Esophagus squamous epithelium (tissue), 5 donors: ENCODE results near the gene SEC22B. TPM values are rescaled to one million over a fixed set of nuclear protein-coding genes. Genes with fewer than 3 reads are reported as not detected.
A peak's percentile ranks its signal among the peaks of the same experiment; 100 is the strongest.
"Not testable (repeated sequence)": the region's sequence is repeated elsewhere in the genome, so short reads cannot be mapped to it uniquely, and the experiment has no call there.

Experiments
- DNase-seq: peaks from one replicate; lab custom pipeline; 2025; lab: John Stamatoyannopoulos, UW
- H3K27ac ChIP-seq, 4 donors: fragments of 200-600 bp; sonication (generic); one replicate each; pipeline ENCODE4 v1.5.1; 2016 to 2019; ENCODE audit warnings: mild to moderate bottlenecking in 1 of 4
- H3K27me3 ChIP-seq, 4 donors: fragments of 200-600 bp; sonication (generic); 1 replicate in 3 of 4; 2 replicates in 1 of 4; pipeline versions ENCODE4 v1.5.1 to v1.6.0; 2017 to 2021; ENCODE audit warnings: antibody characterized with exemption in 1 of 4
- H3K36me3 ChIP-seq, 3 donors: fragments of 200-600 bp; sonication (generic); one replicate each; pipeline ENCODE4 v1.5.1; 2016 to 2019
- H3K4me1 ChIP-seq, 3 donors: fragments of 200-600 bp; sonication (generic); one replicate each; pipeline ENCODE4 v1.5.1; 2017 to 2019
- H3K4me3 ChIP-seq, 4 donors: fragments of 200-600 bp; sonication (generic); 1 replicate in 3 of 4; 2 replicates in 1 of 4; pipeline ENCODE4 v1.5.1; 2016 to 2019; ENCODE audit warnings: mild to moderate bottlenecking in 2 of 4, moderate library complexity in 1 of 4
- H3K9me3 ChIP-seq, 3 donors: fragments of 200-600 bp; sonication (generic); one replicate each; pipeline ENCODE4 v1.5.1; 2016 to 2019
- CTCF ChIP-seq, 6 experiments: fragments of 450-650 bp in 4 of 6; fragments of 200-600 bp in 2 of 6; sonication (generic) in 2 of 6; IDR thresholded peaks; one replicate each; pipeline ENCODE4 v1.5.1; 2016 to 2019; ENCODE audit warnings: antibody characterized with exemption in 6 of 6, mild to moderate bottlenecking in 4 of 6, moderate library complexity in 4 of 6
- POLR2A ChIP-seq, 4 donors: fragments of 450-650 bp; IDR thresholded peaks; one replicate each; pipeline ENCODE4 v1.6.1; 2017; ENCODE audit warnings: antibody characterized with exemption in 4 of 4, mild to moderate bottlenecking in 4 of 4, moderate library complexity in 3 of 4
- WGBS, 2 donors: methylation state at CpG; one replicate each; pipeline ENCODE4 v1.1.5; 2018; 5-methylcytosine and 5-hydroxymethylcytosine counted together
- intact Hi-C: fragments of 100-400 bp; cut with DNase I; formaldehyde crosslinking; loops from one replicate; pipeline ENCODE4 v1.15.0; 2022
- total RNA-seq, 4 donors: library from RNA; depleted of rRNA; stranded (reverse); fragments of >200 nt; gene quantifications; one replicate each; pipeline ENCODE4 v1.1.0, GENCODE V29; 2016
- donor health status: DM: yes; HTN: yes; CAD: no.

Gene SEC22B
- total RNA-seq, 4 donors from 2014 or later: 9.4 to 20.0 (median 15.1) TPM

GRCh38 chr1:120133228-120133927 lies 42.9 kb downstream of the SEC22B start:
- DNase-seq: no peak
- 90 to 94% methylated on average over 2 of the region's 2 CpGs for WGBS, 2 donors
- intact Hi-C loops: no loop called here
- H3K27ac ChIP-seq: no peak overlapping the region
- no peak overlapping the region for H3K4me3 ChIP-seq
- peaks cover 0 to 4% (median 0%) of the 10 kb centered on the region in 3 donors for H3K4me1 ChIP-seq
- TF ChIP-seq POLR2A (IDR thresholded peaks at IDR 0.05): no peak
- TF ChIP-seq CTCF (IDR thresholded peaks at IDR 0.05): no peak
- H3K36me3 ChIP-seq: no peaks in the 10 kb centered on the region
- H3K27me3 ChIP-seq: no peaks in the 10 kb centered on the region
- H3K9me3 ChIP-seq: no peaks in the 10 kb centered on the region

GRCh38 chr1:120132406-120132763 lies 43.9 kb downstream of the SEC22B start:
- WGBS, 2 donors: 83 to 88% methylated on average over 2 of the region's 2 CpGs
- H3K36me3 ChIP-seq, H3K27me3 ChIP-seq, DNase-seq, H3K4me3 ChIP-seq, intact Hi-C loops, H3K9me3 ChIP-seq, H3K4me1 ChIP-seq: not testable (repeated sequence)
- H3K27ac ChIP-seq: peak overlapping the region in 1 of 4 donors; percentile 26

- H3K36me3 ChIP-seq, H3K4me3 ChIP-seq, H3K27me3 ChIP-seq, H3K4me1 ChIP-seq, DNase-seq, intact Hi-C loops, H3K9me3 ChIP-seq: not testable (repeated sequence)
- WGBS, 2 donors: 31 to 36% methylated on average over 5 of the region's 10 CpGs
- peak overlapping the region in 1 of 4 donors; percentile 26 for H3K27ac ChIP-seq
These were observed 44.5 kb downstream of the SEC22B start for GRCh38 chr1:120131611-120132405.

- H3K4me1 ChIP-seq: not testable (repeated sequence)
These were observed 48.4 kb downstream of the SEC22B start for GRCh38 chr1:120127921-120128320.

GRCh38 chr1:120126216-120126615 lies 50.1 kb downstream of the SEC22B start:
- H3K27me3 ChIP-seq, H3K4me1 ChIP-seq, H3K27ac ChIP-seq, H3K9me3 ChIP-seq, DNase-seq, H3K4me3 ChIP-seq, intact Hi-C loops, H3K36me3 ChIP-seq: not testable (repeated sequence)
- 100% methylated on average over 1 to 2 of the region's 6 CpGs for WGBS, 2 donors

More at GRCh38 chr1:120127921-120128320, 48.4 kb downstream of the SEC22B start:
- H3K27ac ChIP-seq, DNase-seq, H3K4me3 ChIP-seq, H3K27me3 ChIP-seq, H3K9me3 ChIP-seq, H3K36me3 ChIP-seq, intact Hi-C loops: not testable (repeated sequence)
- WGBS, 2 donors: 100% methylated on average over 1 of the region's 1 CpG

DNA sequence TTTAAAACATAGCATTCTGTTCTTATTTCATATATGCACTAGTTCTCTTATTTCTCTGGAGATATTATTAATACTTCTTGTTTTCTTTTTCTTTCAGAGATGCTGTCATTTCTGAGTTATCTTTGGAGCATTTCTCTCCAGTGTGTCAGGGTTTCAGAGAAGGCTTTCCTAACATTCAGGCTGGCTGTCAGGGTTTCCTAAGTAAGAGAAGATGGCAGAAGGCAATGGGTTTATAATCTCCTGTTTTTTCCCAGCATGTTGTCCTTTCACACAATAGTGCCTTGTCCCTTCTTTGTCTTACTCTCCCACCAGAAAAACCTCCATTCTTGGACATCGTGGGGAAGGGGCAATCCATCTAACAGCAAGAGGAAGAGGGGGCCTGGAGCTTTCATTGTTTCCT lies 51.7 kb downstream of the SEC22B start:
- H3K4me3 ChIP-seq, DNase-seq, H3K27me3 ChIP-seq, intact Hi-C loops, H3K27ac ChIP-seq, H3K9me3 ChIP-seq, H3K36me3 ChIP-seq, H3K4me1 ChIP-seq: not testable (repeated sequence)
- no CpG with 5 or more reads among the region's 1 CpG for WGBS, 2 donors

- H3K36me3 ChIP-seq, intact Hi-C loops, H3K4me3 ChIP-seq, H3K9me3 ChIP-seq, H3K27me3 ChIP-seq, H3K4me1 ChIP-seq, H3K27ac ChIP-seq, DNase-seq: not testable (repeated sequence)
- WGBS, 2 donors: 85 to 89% methylated on average over 4 of the region's 4 CpGs
These were observed 52.4 kb downstream of the SEC22B start for GRCh38 chr1:120123813-120124510.

DNA sequence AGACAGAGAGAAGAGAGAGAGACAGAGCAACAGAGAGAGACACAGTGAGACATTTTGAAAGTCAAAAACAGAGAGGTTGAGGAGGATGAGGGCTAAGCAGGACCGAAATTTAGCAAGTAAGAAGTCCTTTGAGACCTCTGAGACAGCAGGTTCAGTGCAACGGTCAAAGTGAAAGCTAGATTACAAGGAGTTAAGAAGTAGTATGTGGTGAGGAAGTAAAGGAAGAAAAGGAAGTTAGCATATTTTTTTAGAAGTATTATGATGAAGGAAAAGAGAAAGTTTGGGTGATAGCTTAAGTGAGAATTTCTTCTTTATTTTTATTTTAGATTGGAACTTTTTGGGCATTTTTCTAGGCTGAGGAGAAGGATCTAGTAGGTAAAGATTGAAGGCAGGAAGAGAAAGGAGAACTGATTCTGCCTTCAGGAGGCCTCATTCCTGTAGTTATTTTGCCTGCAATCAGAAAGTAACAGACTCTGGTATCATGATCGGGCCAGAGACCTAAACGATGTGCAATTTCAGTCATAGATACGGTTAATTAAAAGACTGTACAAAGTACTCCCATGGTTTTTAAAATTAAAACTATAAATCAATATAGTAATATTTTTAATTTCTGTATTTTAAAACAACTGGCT lies 53.9 kb downstream of the SEC22B start:
- DNase-seq, H3K27ac ChIP-seq, intact Hi-C loops, H3K27me3 ChIP-seq, H3K36me3 ChIP-seq, H3K4me3 ChIP-seq, H3K4me1 ChIP-seq, H3K9me3 ChIP-seq: not testable (repeated sequence)
- WGBS, 2 donors: 73 to 74% methylated on average over 2 of the region's 5 CpGs

- H3K9me3 ChIP-seq, H3K27me3 ChIP-seq, intact Hi-C loops, H3K4me1 ChIP-seq, H3K36me3 ChIP-seq, H3K27ac ChIP-seq, H3K4me3 ChIP-seq, DNase-seq: not testable (repeated sequence)
- 80 to 96% methylated on average over 1 of the region's 1 CpG for WGBS, 2 donors
These were observed 54.5 kb downstream of the SEC22B start for GRCh38 chr1:120121830-120122229.

DNA sequence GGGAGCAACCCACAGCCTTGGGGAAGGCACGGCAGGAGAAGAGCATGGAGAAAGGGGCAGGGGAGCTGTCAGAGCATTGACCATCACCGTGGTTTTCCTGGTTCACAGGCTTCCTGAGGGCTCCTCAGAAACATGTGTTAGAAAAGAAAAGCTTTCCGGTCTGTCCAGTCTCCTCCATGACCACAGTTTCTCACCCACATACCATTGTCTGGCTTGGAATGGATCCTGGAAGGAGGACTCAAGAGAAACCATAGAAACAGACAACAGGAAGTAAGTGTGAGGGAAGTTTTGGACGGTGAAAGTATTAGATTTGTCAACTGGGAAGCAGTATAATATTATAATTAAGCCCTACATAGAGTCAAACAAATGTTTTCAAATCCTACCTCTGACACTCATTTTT lies 55.8 kb downstream of the SEC22B start:
- H3K4me3 ChIP-seq, H3K9me3 ChIP-seq, intact Hi-C loops, H3K27me3 ChIP-seq, DNase-seq, H3K4me1 ChIP-seq, H3K36me3 ChIP-seq, H3K27ac ChIP-seq: not testable (repeated sequence)
- WGBS, 2 donors: 0 to 18% methylated on average over 1 of the region's 4 CpGs

GRCh38 chr1:120117371-120118177 lies 58.7 kb downstream of the SEC22B start:
- DNase-seq, H3K36me3 ChIP-seq, intact Hi-C loops, H3K27ac ChIP-seq, H3K4me3 ChIP-seq, H3K27me3 ChIP-seq, H3K9me3 ChIP-seq, H3K4me1 ChIP-seq: not testable (repeated sequence)
- WGBS, 2 donors: 37 to 59% methylated on average over 2 of the region's 4 CpGs
